Ammon's horn (tissue), 1 donor: ENCODE results near the gene FOXE3.

Experiments
- DNase-seq: peaks from one replicate; pipeline ENCODE4 v3.0.0-alpha.2; 2016; ENCODE audit warnings: low spot score

FOXE3 gene

DNA sequence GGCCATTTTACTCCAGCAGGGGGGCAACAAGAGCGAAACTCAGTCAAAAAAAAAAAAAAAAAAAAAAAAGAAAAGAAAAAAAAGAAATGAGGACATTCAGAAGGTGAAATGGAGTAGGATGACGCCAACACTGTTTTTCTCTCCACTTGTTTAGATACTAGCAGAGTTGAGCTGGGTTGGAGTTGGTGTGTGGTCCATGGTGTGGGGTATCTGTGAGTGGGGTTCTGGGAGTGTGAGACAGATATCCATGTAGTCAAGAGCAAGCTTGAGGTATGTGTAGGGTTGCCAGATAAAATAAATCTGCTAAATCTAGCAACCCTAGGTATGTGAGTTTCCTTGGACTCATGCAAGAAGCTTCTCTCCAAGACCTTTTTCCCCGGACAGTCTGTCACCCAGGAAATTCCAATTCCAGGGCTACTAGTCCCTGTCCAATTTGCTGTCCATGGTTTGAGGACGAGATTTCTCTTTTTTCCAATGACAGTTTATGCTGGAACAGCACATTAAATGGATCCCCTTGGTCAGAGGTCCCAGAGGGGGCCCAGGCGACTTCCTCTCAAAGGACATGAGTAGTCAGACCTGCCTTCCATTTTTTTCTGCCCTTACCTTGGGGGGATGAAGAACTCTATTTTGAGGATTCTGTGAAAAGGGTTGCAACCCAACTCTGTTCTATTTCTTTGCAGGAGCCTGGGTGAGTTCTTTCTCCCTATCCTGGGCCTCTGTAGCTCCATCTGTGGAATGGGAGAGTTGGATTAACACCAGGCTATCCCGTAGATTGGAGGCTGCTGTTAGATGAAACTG is 19.6 kb downstream of the FOXE3 start:
- no peak for DNase-seq

DNA sequence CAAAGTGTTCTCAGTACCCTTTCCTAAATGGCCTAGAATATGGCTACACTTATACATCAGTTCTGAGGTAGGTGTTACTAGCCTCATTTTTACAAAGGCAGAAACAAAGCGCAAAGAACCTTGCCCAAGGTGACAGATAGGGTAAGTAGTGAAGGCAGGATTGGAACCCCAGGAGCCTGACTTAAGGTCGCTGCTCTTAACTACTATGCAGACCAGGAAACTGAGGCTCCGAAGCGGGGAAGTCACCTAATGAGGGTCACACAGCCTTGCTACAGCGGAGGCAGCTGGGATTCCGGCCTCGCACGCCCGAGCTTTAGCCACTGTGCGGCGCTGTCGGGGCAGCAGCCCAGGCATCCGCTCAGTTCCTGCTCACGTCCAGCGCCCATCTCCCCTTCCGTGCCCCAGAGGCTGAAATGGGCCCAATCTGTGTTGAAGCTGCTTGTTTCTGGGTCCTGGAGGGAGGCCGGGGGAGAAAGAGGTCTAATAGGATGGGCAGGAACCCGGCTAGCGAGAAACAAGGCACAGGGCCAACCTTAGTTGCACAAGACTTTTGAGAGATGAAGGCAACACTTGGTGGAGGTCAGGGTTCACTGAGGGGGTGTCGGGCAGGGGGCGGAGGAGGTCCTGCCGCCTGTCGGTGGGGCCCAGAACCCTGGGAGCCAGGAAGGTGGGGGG is 20.4 kb downstream of the FOXE3 start:
- peak; percentile 53 for DNase-seq

DNA sequence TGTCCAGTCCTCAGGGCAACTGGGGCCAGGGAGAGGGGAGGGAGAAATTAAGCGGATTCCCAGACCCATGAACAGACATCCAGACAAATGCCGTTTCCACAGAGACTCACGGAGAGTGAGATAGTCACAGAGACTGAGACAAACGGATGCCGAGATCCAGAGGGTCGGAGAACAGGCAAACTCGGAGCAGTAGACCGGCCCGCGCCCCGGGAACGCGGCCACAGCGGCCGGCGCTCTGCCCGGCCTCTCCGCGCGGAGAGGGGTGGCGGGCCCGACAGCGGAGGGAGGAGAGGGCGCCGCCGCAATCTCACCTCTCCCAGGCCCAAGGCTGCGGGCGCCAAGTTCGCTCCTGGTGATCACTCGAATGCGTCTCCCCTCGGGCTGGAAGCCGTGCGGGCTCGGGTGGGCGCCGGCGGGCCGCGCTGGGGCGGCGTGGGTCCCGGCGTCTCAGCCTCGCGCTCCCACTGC is 20.9 kb downstream of the FOXE3 start:
- no peak for DNase-seq

DNA sequence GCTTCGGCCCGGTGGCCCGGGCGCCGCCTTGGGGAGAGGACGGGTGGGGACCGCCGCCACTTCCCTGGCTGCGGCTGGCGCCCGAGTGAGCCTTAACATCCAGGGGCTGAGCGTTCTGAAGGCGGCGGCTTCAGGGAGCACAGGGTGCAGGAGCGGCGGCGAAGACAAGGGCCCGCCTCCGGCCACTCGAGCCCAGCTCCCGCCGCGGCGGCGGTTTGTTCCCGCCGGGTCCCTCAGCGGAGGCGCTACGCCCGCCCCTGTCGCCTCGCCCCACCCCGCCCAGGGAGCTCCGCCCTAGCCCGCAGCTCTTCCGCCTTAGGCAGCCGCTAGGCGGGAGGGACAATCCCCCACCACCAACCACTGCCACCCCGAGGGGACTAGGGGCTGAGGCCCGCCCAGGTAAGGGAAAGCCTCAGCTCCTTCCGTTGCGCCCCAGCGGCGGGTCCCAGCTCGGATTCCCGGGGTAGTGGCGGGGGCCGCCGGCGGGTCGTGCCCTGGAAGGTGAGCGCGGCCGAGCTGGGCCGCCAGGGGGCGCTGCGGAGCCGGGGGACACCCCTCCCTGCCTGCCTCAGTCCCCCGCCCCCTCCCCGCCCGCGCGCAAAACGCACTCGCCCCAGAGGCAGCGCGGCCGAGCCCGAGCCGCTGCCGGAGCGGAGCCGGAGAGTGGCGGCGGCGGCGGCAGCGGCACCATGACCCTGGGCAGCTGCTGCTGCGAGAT is 21.5 kb downstream of the FOXE3 start, which contains the start of gene FOXD2:
FOXD2 (plus strand) TSS at position 598 of the 718 bp plus-strand sequence; CDS start at position 690, 92 bp downstream.
- DNase-seq = peak; percentile 69

DNA sequence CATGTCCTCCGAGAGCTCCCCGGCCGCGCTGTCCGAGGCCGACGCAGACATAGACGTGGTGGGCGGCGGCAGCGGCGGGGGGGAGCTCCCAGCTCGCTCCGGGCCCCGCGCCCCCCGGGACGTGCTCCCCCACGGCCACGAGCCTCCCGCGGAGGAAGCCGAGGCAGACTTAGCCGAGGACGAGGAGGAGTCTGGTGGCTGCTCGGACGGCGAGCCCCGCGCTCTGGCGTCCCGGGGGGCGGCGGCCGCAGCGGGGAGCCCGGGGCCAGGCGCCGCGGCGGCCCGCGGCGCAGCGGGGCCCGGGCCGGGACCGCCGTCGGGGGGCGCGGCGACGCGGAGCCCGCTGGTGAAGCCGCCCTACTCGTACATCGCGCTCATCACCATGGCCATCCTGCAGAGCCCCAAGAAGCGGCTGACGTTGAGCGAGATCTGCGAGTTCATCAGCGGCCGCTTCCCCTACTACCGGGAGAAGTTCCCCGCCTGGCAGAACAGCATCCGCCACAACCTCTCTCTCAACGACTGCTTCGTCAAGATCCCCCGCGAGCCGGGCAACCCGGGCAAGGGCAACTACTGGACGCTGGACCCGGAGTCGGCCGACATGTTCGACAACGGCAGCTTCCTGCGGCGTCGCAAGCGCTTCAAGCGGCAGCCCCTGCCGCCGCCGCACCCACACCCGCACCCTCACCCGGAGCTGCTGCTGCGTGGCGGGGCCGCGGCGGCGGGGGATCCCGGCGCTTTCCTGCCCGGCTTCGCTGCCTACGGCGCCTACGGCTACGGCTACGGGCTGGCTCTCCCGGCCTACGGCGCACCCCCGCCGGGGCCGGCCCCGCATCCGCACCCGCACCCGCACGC is 22.3 kb downstream of the FOXE3 start:
- no peak for DNase-seq

DNA sequence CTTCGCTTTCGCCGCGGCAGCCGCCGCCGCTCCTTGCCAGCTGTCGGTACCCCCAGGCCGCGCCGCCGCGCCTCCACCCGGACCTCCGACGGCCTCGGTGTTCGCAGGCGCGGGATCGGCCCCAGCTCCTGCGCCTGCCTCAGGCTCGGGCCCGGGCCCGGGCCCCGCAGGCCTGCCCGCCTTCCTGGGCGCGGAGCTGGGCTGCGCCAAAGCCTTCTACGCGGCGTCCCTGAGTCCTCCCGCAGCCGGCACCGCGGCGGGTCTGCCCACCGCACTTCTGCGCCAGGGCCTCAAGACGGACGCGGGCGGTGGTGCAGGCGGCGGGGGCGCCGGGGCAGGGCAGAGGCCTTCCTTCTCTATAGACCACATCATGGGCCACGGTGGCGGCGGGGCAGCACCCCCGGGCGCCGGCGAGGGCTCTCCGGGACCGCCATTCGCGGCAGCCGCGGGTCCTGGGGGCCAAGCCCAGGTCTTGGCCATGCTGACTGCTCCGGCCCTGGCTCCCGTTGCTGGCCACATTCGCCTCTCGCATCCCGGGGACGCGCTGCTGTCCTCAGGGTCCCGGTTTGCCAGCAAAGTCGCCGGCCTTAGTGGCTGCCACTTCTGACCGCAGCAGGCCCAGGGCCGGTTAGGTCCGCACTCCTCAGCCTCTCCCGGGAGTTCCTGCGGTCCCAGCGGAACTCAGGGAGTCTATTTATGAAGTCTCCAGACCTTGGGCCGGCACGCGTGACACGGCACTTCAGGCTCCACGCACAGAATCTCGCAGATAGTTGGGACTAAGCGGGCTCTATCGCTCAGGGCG is 23.1 kb downstream of the FOXE3 start:
- DNase-seq = no peak

DNA sequence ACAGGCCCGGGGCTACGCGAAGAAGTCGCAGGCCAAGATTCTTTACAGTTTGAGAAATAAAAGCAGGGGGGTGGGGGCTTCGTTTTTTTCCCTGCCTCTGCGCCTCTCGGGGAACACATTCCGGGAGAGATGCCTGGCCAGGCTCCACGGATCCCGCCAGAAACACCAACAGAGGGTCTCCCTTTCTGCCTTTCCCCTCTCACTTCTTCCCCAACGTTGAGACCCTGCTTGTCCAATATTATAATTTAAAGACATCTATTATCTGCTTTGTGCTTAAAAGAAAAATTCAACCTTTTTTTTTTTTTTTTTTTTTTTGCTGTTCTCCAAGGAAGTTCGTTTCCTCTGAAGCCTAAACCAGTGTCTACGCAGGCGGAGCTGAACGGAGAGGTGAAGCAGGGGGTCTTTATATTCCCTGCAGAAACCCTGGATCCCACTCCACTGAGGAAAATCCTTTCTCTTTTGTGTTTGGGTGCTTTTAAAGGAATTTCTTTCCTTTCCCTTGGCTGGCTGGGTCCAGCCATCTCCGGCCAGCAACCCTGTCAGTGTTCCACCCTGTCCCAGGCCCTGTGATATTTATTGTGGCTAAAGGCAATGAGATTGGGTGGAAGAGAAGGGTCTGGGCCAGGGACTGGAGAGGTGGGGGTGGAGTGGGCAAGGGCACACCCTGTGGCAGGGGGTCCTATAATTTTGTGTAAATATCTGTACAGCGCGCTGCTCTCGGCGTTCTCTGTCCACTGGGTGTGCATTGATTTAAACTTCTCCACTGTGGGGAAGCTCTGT is 23.9 kb downstream of the FOXE3 start:
- no peak for DNase-seq

DNA sequence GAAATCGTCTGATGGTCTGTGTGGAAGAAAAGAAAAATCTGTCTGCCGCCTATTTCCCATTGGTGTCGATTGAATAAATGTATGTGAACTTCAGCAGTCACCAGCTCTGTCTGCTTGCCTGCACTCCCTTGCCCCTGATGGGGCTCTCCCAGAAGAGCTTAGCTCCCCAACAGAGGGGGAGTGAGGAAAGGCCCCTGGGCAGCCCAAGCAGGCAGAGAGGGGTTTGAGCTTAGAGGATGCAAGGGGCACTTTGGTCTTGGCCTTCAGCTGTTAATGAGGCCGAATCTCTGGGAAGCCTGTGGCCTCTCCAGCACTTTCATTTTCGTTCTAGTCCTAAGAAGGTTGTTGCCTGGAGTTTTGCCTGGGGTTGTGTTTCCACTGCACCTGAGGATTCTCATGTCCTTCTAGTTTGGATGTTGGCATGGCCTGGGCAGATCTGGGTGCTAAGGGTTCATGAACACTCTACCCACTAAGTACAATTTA is 24.6 kb downstream of the FOXE3 start:
- no peak for DNase-seq

DNA sequence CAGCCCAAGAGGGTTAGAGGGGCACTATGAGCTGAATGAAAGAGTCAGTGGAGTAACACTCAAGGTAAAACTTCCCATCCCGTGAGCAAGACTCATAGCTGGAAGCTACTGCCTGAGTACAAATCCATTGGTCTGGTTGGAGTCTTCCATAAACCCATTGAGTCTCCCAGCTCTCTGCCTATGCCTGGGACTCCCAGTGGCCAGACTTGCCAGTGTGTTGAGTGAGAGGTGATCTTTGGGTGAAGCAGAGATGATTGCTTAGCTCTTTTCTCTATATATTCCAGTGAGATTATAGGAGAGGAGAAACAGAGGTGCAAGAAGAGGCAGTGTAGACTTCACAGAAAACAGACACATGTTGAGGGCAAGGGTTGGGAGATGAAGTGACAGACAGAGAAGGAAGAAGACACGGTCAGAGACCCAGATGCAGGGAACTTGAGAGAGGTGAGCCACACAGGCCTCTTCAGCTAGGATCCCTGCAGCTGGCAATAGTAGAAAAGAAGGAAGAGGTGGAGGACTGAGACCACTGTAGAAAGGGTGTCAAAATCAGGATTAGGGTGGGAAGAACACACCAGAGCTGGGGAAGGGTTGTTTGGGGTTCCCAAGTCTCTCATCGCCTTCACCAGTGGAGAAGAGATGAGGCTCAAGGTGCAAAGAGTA is 25.5 kb downstream of the FOXE3 start:
- no peak for DNase-seq

DNA sequence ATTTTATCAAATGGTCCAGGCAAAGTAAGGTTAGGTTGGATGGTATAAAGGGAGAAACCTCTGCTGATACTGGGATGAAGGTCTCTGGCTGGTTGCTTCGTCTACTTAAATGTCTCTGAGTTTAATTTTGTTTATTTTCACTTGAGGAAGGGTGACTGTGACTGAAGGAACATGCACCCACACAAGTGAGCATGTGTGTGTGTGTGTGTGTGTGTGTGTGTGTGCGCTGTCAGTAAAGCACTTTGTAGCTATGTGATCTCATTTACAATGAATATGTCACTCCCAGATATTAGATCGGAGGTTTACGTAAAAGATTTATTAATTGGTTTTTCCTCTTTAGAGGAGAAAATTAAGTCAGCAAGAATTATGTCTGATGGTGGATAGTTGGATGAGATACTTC is 26.1 kb downstream of the FOXE3 start:
- DNase-seq = no peak

DNA sequence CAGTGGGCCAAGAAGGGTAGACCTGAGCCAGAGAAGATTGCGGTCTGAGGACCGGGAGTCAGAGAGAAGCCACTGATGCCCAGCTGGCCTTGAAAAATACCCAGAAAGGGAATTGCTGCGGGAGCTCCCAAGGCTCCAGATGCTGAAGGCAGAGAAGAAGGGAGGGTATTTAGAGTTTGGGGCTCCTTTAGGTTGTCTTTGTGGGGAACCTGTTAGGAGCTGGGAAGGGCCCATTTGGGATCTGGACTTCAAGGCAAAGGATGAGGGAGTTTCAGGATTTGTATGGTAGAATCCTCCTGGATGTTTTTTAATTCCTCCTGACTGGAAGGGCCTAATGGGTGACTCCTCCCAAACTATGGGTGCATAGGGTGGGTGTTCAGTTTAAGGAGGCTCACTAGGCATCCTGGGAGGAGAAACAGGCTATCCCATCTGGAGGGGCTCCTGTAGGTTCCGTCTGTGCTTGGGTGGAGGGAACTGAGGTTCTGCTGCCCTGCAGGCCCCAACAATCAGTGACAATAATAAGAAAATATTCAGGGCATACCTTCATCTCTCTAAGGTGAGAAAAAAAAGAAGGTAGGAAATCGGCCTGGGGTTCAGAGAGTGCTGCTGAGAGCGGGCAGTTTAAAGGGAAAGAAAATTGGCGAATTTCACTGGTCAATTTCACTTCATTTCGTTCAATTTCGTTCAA is 26.9 kb downstream of the FOXE3 start:
- no peak for DNase-seq

DNA sequence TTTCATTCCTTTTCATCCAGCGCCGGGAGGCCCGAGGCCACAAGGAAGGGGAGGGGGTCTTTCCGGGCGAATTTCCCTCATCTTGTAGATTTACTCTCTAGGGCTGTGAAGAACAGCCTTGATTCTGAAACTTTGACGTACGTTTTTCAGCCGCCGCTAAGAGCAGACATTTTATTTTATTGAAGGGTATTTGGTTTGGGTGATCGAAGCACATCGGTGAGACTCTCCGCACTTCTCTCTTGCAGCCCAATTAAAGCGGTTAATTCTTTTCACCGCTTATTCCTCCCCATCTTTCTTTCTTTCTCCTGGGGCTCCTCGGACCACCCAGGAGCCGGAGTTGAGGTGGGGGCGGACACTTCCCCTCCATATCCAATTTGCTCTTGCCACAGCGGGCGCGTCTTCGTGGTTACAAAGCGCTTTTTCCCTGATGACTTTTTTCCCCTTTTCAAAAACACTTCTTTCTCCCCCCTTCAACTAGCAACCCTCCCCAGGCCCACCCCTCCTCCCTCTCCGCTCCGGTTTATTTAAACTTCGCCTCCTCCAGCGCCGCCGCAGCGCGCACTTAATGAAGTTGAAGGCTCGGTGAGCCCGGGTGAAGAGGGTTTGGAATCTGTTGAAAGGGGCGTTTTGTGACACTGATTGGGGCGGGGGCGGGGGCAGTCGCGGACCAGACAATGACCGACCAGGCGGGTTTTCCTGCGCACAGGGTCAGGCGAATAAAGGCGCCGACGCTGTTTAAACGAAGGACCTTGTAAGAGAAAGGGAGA is 27.6 kb downstream of the FOXE3 start:
- DNase-seq = no peak

DNA sequence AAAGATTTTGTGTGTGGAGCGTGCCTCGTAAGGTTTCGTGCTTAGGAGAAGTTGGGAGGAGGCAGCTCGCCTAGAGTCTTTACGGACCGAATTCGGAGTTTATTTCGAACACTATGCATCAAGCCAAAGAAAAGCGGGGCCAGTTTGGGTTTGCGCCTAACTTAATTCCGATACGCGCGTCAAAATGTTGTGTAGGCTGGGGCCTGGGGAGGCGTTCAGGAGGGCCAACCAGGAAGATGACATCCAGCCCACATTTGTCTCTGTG is 28.1 kb downstream of the FOXE3 start:
- no peak for DNase-seq

DNA sequence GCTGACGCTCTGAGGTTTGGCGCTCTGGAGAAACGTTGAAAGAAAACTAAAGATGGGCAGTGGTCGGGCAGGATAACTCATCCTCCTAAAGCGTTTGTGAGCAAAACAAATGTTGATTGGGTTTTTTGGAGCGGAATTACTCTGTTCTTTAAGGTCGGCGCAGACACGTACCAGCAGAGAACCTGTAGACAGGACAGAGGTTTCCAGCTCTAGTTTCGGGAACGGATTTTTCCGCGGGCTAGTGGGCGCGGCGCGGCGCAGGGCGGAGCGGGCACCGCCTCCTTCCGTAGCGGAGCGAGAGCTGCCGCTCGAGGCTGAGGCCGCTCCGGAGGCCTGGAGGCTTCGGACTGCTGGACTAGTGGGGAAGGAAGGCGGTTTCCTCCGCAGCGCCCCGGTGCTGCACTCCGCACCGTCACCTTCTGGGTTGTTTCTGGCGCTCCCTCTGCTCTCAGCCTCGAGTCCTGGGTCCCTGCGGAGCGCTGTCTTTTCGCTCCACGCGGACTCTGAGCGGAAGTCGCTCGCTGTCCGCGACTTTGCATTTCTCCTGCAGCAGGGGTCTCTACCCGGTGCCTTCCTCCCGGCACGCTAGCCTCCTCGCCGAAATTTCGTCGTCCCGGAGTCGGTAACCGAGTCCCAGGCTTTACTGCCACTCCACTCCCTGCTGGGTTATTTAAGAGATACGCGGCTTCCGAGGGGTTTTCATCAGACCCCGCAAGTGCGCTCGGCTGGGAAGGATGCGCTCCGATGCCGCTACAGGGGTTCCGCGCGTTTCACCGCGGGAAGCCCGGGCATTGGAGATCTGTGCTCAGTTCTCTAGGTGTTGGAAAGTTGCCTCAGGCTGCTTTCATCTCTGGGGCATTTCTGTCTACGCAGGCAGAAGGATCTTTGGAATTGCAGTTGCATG is 28.7 kb downstream of the FOXE3 start:
- DNase-seq = no peak

DNA sequence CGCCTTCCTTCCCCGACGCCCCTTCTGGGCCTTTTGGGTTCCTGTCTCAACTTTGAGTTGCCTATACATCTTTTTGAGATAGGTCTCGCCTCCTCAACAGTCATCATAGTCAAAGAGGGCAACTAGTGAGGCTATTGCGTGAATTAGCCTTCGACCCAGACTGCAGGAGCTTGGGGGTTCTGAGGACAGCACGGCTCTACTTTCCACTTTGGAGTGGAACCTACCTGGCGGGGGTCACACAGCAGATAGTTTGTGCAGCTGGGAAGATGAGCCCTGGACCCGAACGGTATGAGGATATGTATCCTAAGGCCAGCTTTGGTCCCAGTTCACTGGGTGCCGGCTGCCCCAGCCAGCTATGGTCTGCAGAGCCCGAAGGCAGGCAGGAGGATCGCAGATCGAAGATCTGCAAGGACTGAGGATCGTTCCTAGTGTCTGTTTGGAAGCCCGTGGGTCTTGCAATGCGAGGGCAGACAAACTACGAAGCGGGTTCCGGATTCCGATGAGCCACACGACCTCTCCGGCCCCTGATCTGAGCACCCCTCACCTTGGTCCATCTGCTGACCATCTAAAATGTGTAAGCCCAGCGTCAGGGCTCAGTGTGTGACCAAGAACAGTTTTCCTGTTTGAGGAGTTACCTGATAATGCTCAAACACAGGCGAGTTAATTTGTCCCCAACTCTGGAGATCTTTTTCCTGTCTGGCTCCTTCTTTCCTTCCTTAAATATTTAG is 29.9 kb downstream of the FOXE3 start:
- no peak for DNase-seq

DNA sequence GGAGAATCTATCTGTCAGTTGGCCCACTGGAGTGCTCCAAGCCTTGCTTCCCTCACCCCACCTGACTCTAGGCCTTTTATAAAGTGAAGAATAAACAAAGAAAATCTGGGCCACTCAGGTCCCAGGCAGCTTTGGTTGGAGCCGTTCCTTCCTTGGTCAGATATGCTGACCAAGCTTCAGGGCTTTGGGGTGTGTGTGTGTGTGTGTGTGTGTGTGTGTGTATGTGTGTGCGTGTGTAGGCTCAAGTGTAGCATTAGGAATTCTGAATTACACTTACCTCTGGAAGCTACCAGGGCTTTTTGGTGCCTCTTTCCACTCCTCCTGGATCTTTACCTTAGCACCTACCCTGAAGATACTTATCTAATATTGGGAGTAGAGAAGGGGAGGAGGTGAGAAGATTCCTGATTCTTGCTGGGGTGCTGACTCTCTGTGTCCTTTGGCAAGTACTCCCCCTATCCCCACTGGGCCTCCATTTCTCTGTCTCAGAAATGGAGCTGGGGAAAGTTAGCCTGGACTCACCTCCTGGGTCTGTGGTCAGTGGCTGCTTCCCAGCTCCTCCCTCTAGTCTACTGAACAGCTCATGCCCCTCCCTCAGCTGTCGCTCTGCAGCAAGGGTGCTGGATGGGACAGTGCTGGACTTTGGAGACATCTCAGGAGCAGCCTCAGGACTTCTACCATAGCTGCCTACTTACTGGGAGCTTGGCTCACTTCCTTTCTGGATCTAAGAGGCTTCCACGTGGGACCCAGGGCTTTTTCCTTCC is 32.6 kb downstream of the FOXE3 start:
- DNase-seq = no peak
